Left ventricle myocardium inferior (tissue), 1 donor: ENCODE data around the gene KIRREL3. TPM values are rescaled to one million over a fixed set of nuclear protein-coding genes. Genes with fewer than 3 reads are reported as not detected.

Experiments
- DNase-seq: peaks from one replicate; pipeline ENCODE4 v3.0.0-alpha.2; 2020
- H3K27ac ChIP-seq: fragments of 200-600 bp; replicated peaks from 2 replicates; pipeline ENCODE4 v1.8.0; 2021
- H3K27me3 ChIP-seq: fragments of 200-600 bp; 2 replicates; pipeline ENCODE4 v1.8.0; 2021; ENCODE audit warnings: low read depth
- H3K36me3 ChIP-seq: fragments of 200-600 bp; 2 replicates; pipeline ENCODE4 v1.8.0; 2021
- H3K4me1 ChIP-seq: fragments of 200-600 bp; 2 replicates; pipeline ENCODE4 v1.8.0; 2021
- H3K4me3 ChIP-seq: fragments of 200-600 bp; 2 replicates; pipeline ENCODE4 v1.8.0; 2021; ENCODE audit warnings: mild to moderate bottlenecking, moderate library complexity
- H3K9me3 ChIP-seq: fragments of 200-600 bp; replicated peaks from 2 replicates; pipeline ENCODE4 v1.8.0; 2021
- CTCF ChIP-seq: fragments of 200-600 bp; IDR thresholded peaks from 2 replicates; pipeline ENCODE4 v1.8.0; 2021; ENCODE audit warnings: antibody characterized with exemption, mild to moderate bottlenecking, borderline replicate concordance
- intact Hi-C: fragments of 100-400 bp; cut with micrococcal nuclease; formaldehyde crosslinking; loops from one replicate; pipeline ENCODE4 v1.11.0; 2022
- total RNA-seq: library from RNA; stranded (reverse); fragmentation: NEBNext Ultra II Directional; extraction: Animal tissue kit (Norgen Biotek cat#: 25700); gene quantifications from one replicate; pipeline ENCODE4 v1.2.1, GENCODE V29; 2021
- donor health status: DM: no; HTN: yes; CAD: no; lungs with severe emphysema.

KIRREL3 gene
- total RNA-seq, 1 donor from 2014 or later = 0.74 TPM

- no peak for TF ChIP-seq CTCF
- no peak for DNase-seq
- Histone ChIP-seq H3K27me3 (peaks cover 9% of the 10 kb centered on the region), H3K27ac (no peak overlapping the region), H3K4me1 (no peaks in the 10 kb centered on the region), H3K4me3 (no peak overlapping the region), H3K9me3 (no peaks in the 10 kb centered on the region), H3K36me3 (no peaks in the 10 kb centered on the region)
- intact Hi-C loops = no loop called here
These were observed 512.9 kb downstream of the KIRREL3 start for GRCh38 chr11:126487711-126488110.

GRCh38 chr11:126485986-126486635, 514.5 kb downstream of the KIRREL3 start:
- intact Hi-C loops = no loop called here
- Histone ChIP-seq H3K4me1 (no peaks in the 10 kb centered on the region), H3K27ac (no peak overlapping the region), H3K9me3 (no peaks in the 10 kb centered on the region), H3K4me3 (no peak overlapping the region), H3K36me3 (no peaks in the 10 kb centered on the region), H3K27me3 (peaks cover 5% of the 10 kb centered on the region)
- no peak for DNase-seq
- TF ChIP-seq CTCF = no peak

GRCh38 chr11:126485021-126485792, 515.4 kb downstream of the KIRREL3 start:
- intact Hi-C loops = no loop called here

GRCh38 chr11:126484266-126484665, 516.3 kb downstream of the KIRREL3 start:
- Histone ChIP-seq H3K27ac (no peak overlapping the region), H3K4me3 (no peak overlapping the region), H3K36me3 (no peaks in the 10 kb centered on the region), H3K9me3 (no peaks in the 10 kb centered on the region), H3K4me1 (peaks cover 4% of the 10 kb centered on the region), H3K27me3 (peaks cover 5% of the 10 kb centered on the region)
- no peak for TF ChIP-seq CTCF
- no peak for DNase-seq
- intact Hi-C loops = loop anchor here (5.0 kb wide), 1 partner anchor 42 kb away; no protein-coding TSS in a partner anchor

More at GRCh38 chr11:126485021-126485792, 515.4 kb downstream of the KIRREL3 start:
- Histone ChIP-seq H3K36me3 (no peaks in the 10 kb centered on the region), H3K27me3 (peaks cover 5% of the 10 kb centered on the region), H3K9me3 (no peaks in the 10 kb centered on the region), H3K27ac (no peak overlapping the region), H3K4me3 (no peak overlapping the region), H3K4me1 (peaks cover 4% of the 10 kb centered on the region)
- TF ChIP-seq CTCF = no peak
- DNase-seq = no peak

GRCh38 chr11:126483621-126484195, 516.9 kb downstream of the KIRREL3 start:
- H3K9me3 ChIP-seq = no peaks in the 10 kb centered on the region
- intact Hi-C loops = loop anchor here (5.0 kb wide), 1 partner anchor 41 kb away; no protein-coding TSS in a partner anchor
- DNase-seq = no peak

More at GRCh38 chr11:126483621-126484195, 516.9 kb downstream of the KIRREL3 start:
- TF ChIP-seq CTCF = no peak
- Histone ChIP-seq H3K27me3 (peaks cover 5% of the 10 kb centered on the region), H3K27ac (no peak overlapping the region), H3K4me3 (no peak overlapping the region), H3K36me3 (no peaks in the 10 kb centered on the region), H3K4me1 (peaks cover 4% of the 10 kb centered on the region)
